ENCODE data around the gene TRIAP1. TPM values are rescaled to one million over a fixed set of nuclear protein-coding genes. Genes with fewer than 3 reads are reported as not detected.

TRIAP1 gene
- total and polyA plus RNA-seq, 5 donors = 11.5 to 16.8 (median 12.8) TPM

- no peaks in the 10 kb centered on the region for H3K9me3 ChIP-seq (ENCODE audit: control insufficient read depth, low read length)
- ATAC-seq (no peak), DNase-seq (no peak)
- H3K27ac ChIP-seq (ENCODE audit: low read length) = no peak overlapping the region
- H3K4me1 ChIP-seq (ENCODE audit: control insufficient read depth, insufficient read depth, low read length) = no peaks in the 10 kb centered on the region
- H3K4me3 ChIP-seq (ENCODE audit: low read length) = no peak overlapping the region
- no peaks in the 10 kb centered on the region for H3K27me3 ChIP-seq (ENCODE audit: control insufficient read depth, insufficient read depth)
- intact Hi-C loops (cut with DNase I) = no loop called here
- 51% methylated on average over 3 of the region's 3 CpGs for WGBS
These were observed 42.3 kb downstream of the TRIAP1 start for GRCh38 chr12:120403869-120404268.

- Histone ChIP-seq H3K9me3 (ENCODE audit: control insufficient read depth, low read length) (no peaks in the 10 kb centered on the region), H3K27me3 (ENCODE audit: control insufficient read depth, insufficient read depth) (no peaks in the 10 kb centered on the region), H3K27ac (ENCODE audit: low read length) (no peak overlapping the region), H3K4me3 (ENCODE audit: low read length) (no peak overlapping the region), H3K4me1 (ENCODE audit: control insufficient read depth, insufficient read depth, low read length) (no peaks in the 10 kb centered on the region)
- ATAC-seq (peak in 1 of 2 donors; percentile 51), DNase-seq (no peak)
- intact Hi-C loops (cut with DNase I) = no loop called here
- WGBS = 23% methylated on average over 13 of the region's 13 CpGs
These were observed 44.0 kb downstream of the TRIAP1 start for GRCh38 chr12:120402217-120402616.

- Histone ChIP-seq H3K4me1 (ENCODE audit: control insufficient read depth, insufficient read depth, low read length) (no peaks in the 10 kb centered on the region), H3K9me3 (ENCODE audit: control insufficient read depth, low read length) (no peaks in the 10 kb centered on the region), H3K27ac (ENCODE audit: low read length) (no peak overlapping the region), H3K4me3 (ENCODE audit: low read length) (no peak overlapping the region), H3K27me3 (ENCODE audit: control insufficient read depth, insufficient read depth) (no peaks in the 10 kb centered on the region)
- 74% methylated on average over 5 of the region's 5 CpGs for WGBS
- no peak for DNase-seq
- ATAC-seq = no peak
- intact Hi-C loops (cut with DNase I) = no loop called here
These were observed 46.7 kb downstream of the TRIAP1 start for GRCh38 chr12:120399531-120399930.

GRCh38 chr12:120397824-120398540, 48.2 kb downstream of the TRIAP1 start:
- intact Hi-C loops (cut with DNase I) = no loop called here
- DNase-seq = no peak
- Histone ChIP-seq H3K4me3 (ENCODE audit: low read length) (no peak overlapping the region), H3K27me3 (ENCODE audit: control insufficient read depth, insufficient read depth) (no peaks in the 10 kb centered on the region), H3K27ac (ENCODE audit: low read length) (no peak overlapping the region), H3K4me1 (ENCODE audit: control insufficient read depth, insufficient read depth, low read length) (no peaks in the 10 kb centered on the region), H3K9me3 (ENCODE audit: control insufficient read depth, low read length) (no peaks in the 10 kb centered on the region)
- 58% methylated on average over 33 of the region's 33 CpGs for WGBS
- ATAC-seq = peak in 1 of 2 donors; percentile 32

- H3K27me3 ChIP-seq (ENCODE audit: control insufficient read depth, insufficient read depth) = no peaks in the 10 kb centered on the region
- ATAC-seq = peak; percentile 28 to 33
These were observed 51.5 kb downstream of the TRIAP1 start for GRCh38 chr12:120394483-120395367.

More at GRCh38 chr12:120394483-120395367, 51.5 kb downstream of the TRIAP1 start:
- no peaks in the 10 kb centered on the region for H3K9me3 ChIP-seq (ENCODE audit: control insufficient read depth, low read length)
- no peak overlapping the region for H3K4me3 ChIP-seq (ENCODE audit: low read length)
- no peak for DNase-seq
- 37% methylated on average over 18 of the region's 18 CpGs for WGBS
- no peak overlapping the region for H3K27ac ChIP-seq (ENCODE audit: low read length)
- no peaks in the 10 kb centered on the region for H3K4me1 ChIP-seq (ENCODE audit: control insufficient read depth, insufficient read depth, low read length)
- intact Hi-C loops (cut with DNase I) = no loop called here

Other genes with a start within 250 kb of the TRIAP1 start
- 1,000 to 10,000 TPM in 1 of 4 donors, 100 to 1,000 TPM in 3; 800 to 1,173 (median 979) TPM for gene RPLP0, start 245.3 kb downstream of the TRIAP1 start, total RNA-seq
- 1,119 TPM for gene RPLP0, start 245.3 kb downstream of the TRIAP1 start, polyA plus RNA-seq
- 10 to 100 TPM; 67.8 to 89.8 (median 80.2) TPM for gene PXN, start 180.7 kb downstream of the TRIAP1 start, total RNA-seq
- gene PXN, start 180.7 kb downstream of the TRIAP1 start, polyA plus RNA-seq = 77.3 TPM
- over 10,000 TPM; 12,754 to 31,201 (median 26,788) TPM for gene RNU4-2, start 154.5 kb downstream of the TRIAP1 start, total RNA-seq
- not detected for gene RNU4-2, start 154.5 kb downstream of the TRIAP1 start, polyA plus RNA-seq
- 1,000 to 10,000 TPM; 1,094 to 5,230 (median 2,674) TPM for gene RNU4-1, start 153.1 kb downstream of the TRIAP1 start, total RNA-seq
- gene RNU4-1, start 153.1 kb downstream of the TRIAP1 start, polyA plus RNA-seq = not detected
- gene SIRT4, start 144.1 kb downstream of the TRIAP1 start, total RNA-seq = 1 to 10 TPM; 3.0 to 6.9 (median 6.2) TPM
- gene SIRT4, start 144.1 kb downstream of the TRIAP1 start, polyA plus RNA-seq = 6.0 TPM
- not detected for gene PLA2G1B, start 118.6 kb downstream of the TRIAP1 start, total RNA-seq
- gene PLA2G1B, start 118.6 kb downstream of the TRIAP1 start, polyA plus RNA-seq = not detected
- gene MSI1, start 77.2 kb downstream of the TRIAP1 start, total RNA-seq = 10 to 100 TPM in 1 of 4 donors, 1 to 10 TPM in 3; 3.0 to 10.7 (median 5.1) TPM
- gene MSI1, start 77.2 kb downstream of the TRIAP1 start, polyA plus RNA-seq = 2.1 TPM
- 100 to 1,000 TPM; 132 to 197 (median 183) TPM for gene COX6A1, start 8.3 kb downstream of the TRIAP1 start, total RNA-seq
- 553 TPM for gene COX6A1, start 8.3 kb downstream of the TRIAP1 start, polyA plus RNA-seq
- gene GATC, start 60 bp upstream of the TRIAP1 start, total RNA-seq = 10 to 100 TPM; 14.1 to 16.2 (median 15.5) TPM
- 7.2 TPM for gene GATC, start 60 bp upstream of the TRIAP1 start, polyA plus RNA-seq
- gene SRSF9, start 23.4 kb upstream of the TRIAP1 start, total RNA-seq = 10 to 100 TPM; 43.5 to 59.5 (median 47.9) TPM
- gene SRSF9, start 23.4 kb upstream of the TRIAP1 start, polyA plus RNA-seq = 40.3 TPM
- 100 to 1,000 TPM; 164 to 299 (median 224) TPM for gene DYNLL1, start 49.7 kb upstream of the TRIAP1 start, total RNA-seq
- gene DYNLL1, start 49.7 kb upstream of the TRIAP1 start, polyA plus RNA-seq = 350 TPM
- gene COQ5, start 82.8 kb upstream of the TRIAP1 start, total RNA-seq = 10 to 100 TPM; 26.2 to 30.6 (median 27.6) TPM
- gene COQ5, start 82.8 kb upstream of the TRIAP1 start, polyA plus RNA-seq = 40.5 TPM
- gene RNF10, start 88.0 kb upstream of the TRIAP1 start, total RNA-seq = 100 to 1,000 TPM; 235 to 259 (median 237) TPM
- gene RNF10, start 88.0 kb upstream of the TRIAP1 start, polyA plus RNA-seq = 281 TPM
- gene POP5, start 135.0 kb upstream of the TRIAP1 start, total RNA-seq = 10 to 100 TPM; 31.4 to 48.4 (median 41.5) TPM
- gene POP5, start 135.0 kb upstream of the TRIAP1 start, polyA plus RNA-seq = 54.1 TPM
- 1 to 10 TPM in 3 of 4 donors, under 1 TPM in 1; 0.89 to 4.0 (median 2.0) TPM for gene CABP1, start 194.2 kb upstream of the TRIAP1 start, total RNA-seq
- gene CABP1, start 194.2 kb upstream of the TRIAP1 start, polyA plus RNA-seq = 3.0 TPM
- gene MLEC, start 240.8 kb upstream of the TRIAP1 start, total RNA-seq = 100 to 1,000 TPM; 157 to 257 (median 193) TPM
- gene MLEC, start 240.8 kb upstream of the TRIAP1 start, polyA plus RNA-seq = 93.6 TPM